HFFc6 (cell line): ENCODE results near the gene CYBRD1. TPM values are rescaled to one million over a fixed set of nuclear protein-coding genes. Genes with fewer than 3 reads are reported as not detected.
"Not testable (repeated sequence)": the region's sequence is repeated elsewhere in the genome, so short reads cannot be mapped to it uniquely, and the experiment has no call there.

ENCODE experiments used
- DNase-seq: peaks from one replicate; pipeline ENCODE4 v3.0.0-alpha.2; 2018
- H3K27ac Mint-ChIP-seq: 2 replicates; pipeline ENCODE4 v1.8.0; 2020; ENCODE audit warnings: mild to moderate bottlenecking, mixed read lengths
- H3K27me3 Mint-ChIP-seq: 2 replicates; pipeline ENCODE4 v1.8.0; 2021; ENCODE audit warnings: mild to moderate bottlenecking, moderate library complexity, mixed read lengths; ENCODE audit not compliant: insufficient read depth
- H3K36me3 Mint-ChIP-seq: 2 replicates; pipeline ENCODE4 v1.8.0; 2021; ENCODE audit warnings: low read depth, mixed read lengths
- H3K4me1 Mint-ChIP-seq: 2 replicates; pipeline ENCODE4 v1.8.0; 2020; ENCODE audit warnings: low read depth, mixed read lengths
- H3K4me3 Mint-ChIP-seq: 2 replicates; pipeline ENCODE4 v1.8.0; 2020; ENCODE audit warnings: mild to moderate bottlenecking, moderate library complexity, mixed read lengths
- H3K9me3 Mint-ChIP-seq: 2 replicates; pipeline ENCODE4 v1.8.0; 2020; ENCODE audit warnings: mild to moderate bottlenecking, mixed read lengths
- CTCF ChIP-seq: fragments of 200-600 bp; sonication (generic); IDR thresholded peaks from 2 replicates; pipeline ENCODE4 v1.5.0; 2021; ENCODE audit warnings: antibody characterized with exemption, mild to moderate bottlenecking
- total RNA-seq, 6 experiments: library from RNA; stranded (reverse); fragmentation: NEBNext Ultra II Directional; extraction: Animal tissue kit (Norgen Biotek cat#: 25700); gene quantifications; 2 replicates in 1 of 6; 3 replicates in 5 of 6; pipeline ENCODE4 v1.2.3, GENCODE V29; 2021

Gene CYBRD1
- total RNA-seq, 6 experiments from 2014 or later = 108 to 141 (median 131) TPM

GRCh38 chr2:171531836-171532450 is 9.7 kb downstream of the CYBRD1 start:
- H3K4me1 Mint-ChIP-seq = peaks cover 54% of the 10 kb centered on the region
- peak overlapping the region; percentile 85 for H3K4me3 Mint-ChIP-seq
- no peak for TF ChIP-seq CTCF
- H3K27me3 Mint-ChIP-seq = no peaks in the 10 kb centered on the region; the same call in 1 of the 2 replicates
- H3K27ac Mint-ChIP-seq = peak overlapping the region; percentile 93
- peaks cover 24% of the 10 kb centered on the region for H3K36me3 Mint-ChIP-seq
- DNase-seq = peak; percentile 41
- H3K9me3 Mint-ChIP-seq = peaks cover 4% of the 10 kb centered on the region; the same call in 1 of the 2 replicates

GRCh38 chr2:171533331-171533730 is 11.1 kb downstream of the CYBRD1 start:
- Mint-ChIP-seq H3K4me3 (no peak overlapping the region), H3K36me3 (peaks cover 21% of the 10 kb centered on the region), H3K27me3 (no peaks in the 10 kb centered on the region; the same call in 1 of the 2 replicates), H3K27ac (no peak overlapping the region), H3K4me1 (peaks cover 52% of the 10 kb centered on the region), H3K9me3 (peaks cover 4% of the 10 kb centered on the region; the same call in 1 of the 2 replicates)
- TF ChIP-seq CTCF = no peak
- no peak for DNase-seq

- Mint-ChIP-seq H3K4me1 (peaks cover 42% of the 10 kb centered on the region), H3K36me3 (peaks cover 10% of the 10 kb centered on the region)
- H3K27me3 Mint-ChIP-seq, H3K27ac Mint-ChIP-seq, DNase-seq, H3K4me3 Mint-ChIP-seq, H3K9me3 Mint-ChIP-seq: not testable (repeated sequence)
Measured at GRCh38 chr2:171535528-171535927, 13.3 kb downstream of the CYBRD1 start.

- no peaks in the 10 kb centered on the region for H3K9me3 Mint-ChIP-seq
- H3K4me3 Mint-ChIP-seq = no peak overlapping the region
- no peak overlapping the region for H3K27ac Mint-ChIP-seq
- no peak for TF ChIP-seq CTCF
- no peak for DNase-seq
- peaks cover 18% of the 10 kb centered on the region for H3K36me3 Mint-ChIP-seq
- H3K27me3 Mint-ChIP-seq = no peaks in the 10 kb centered on the region; the same call in 1 of the 2 replicates
- peaks cover 25% of the 10 kb centered on the region for H3K4me1 Mint-ChIP-seq
Measured at GRCh38 chr2:171540437-171540836, 18.2 kb downstream of the CYBRD1 start.

GRCh38 chr2:171541202-171541887 is 19.1 kb downstream of the CYBRD1 start:
- DNase-seq = no peak
- Mint-ChIP-seq H3K27me3 (no peaks in the 10 kb centered on the region), H3K4me3 (no peak overlapping the region), H3K9me3 (no peaks in the 10 kb centered on the region), H3K36me3 (peaks cover 22% of the 10 kb centered on the region), H3K4me1 (peaks cover 25% of the 10 kb centered on the region), H3K27ac (no peak overlapping the region)
- peak; percentile 71 for TF ChIP-seq CTCF

- H3K4me3 Mint-ChIP-seq = no peak overlapping the region
- no peak overlapping the region for H3K27ac Mint-ChIP-seq
- H3K9me3 Mint-ChIP-seq = no peaks in the 10 kb centered on the region
- peaks cover 43% of the 10 kb centered on the region for H3K4me1 Mint-ChIP-seq
- no peak for TF ChIP-seq CTCF
- peaks cover 35% of the 10 kb centered on the region for H3K36me3 Mint-ChIP-seq
- DNase-seq = no peak
- H3K27me3 Mint-ChIP-seq = no peaks in the 10 kb centered on the region
Measured at GRCh38 chr2:171545086-171545485, 22.8 kb downstream of the CYBRD1 start.
